Measurements from ENCODE around the gene NR1H3. TPM values are rescaled to one million over a fixed set of nuclear protein-coding genes. Genes with fewer than 3 reads are reported as not detected.

The NR1H3 gene
- total RNA-seq, 3 donors from 2014 or later (not counting 1 experiment from before 2014, with no cell fraction given), result 11.3 to 26.0 (median 13.5) TPM

DNA sequence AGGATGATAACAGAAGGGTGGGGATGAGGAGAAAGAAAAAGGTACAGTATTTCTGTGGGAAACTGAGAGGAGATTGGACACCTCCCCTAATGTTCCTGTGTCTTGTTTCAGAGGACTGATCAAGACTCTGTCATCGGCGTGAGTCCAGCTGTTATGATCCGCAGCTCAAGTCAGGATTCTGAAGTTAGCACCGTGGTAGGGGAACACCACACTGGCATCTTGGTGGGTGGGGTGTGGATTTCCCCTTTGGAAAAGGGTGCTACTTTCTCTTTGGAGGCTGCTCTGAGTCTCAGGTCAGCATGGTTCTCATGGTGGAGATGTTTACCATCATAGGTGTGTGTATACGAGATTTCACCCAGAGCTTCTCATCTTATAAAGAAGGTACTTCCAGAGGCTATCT is 37.6 kb downstream of the NR1H3 start:
- Histone ChIP-seq H3K27me3 (ENCODE audit: control insufficient read depth, insufficient read depth, low read length) (no peaks in the 10 kb centered on the region), H3K4me1 (ENCODE audit: control insufficient read depth, insufficient read depth, low read length) (no peaks in the 10 kb centered on the region), H3K4me3 (ENCODE audit: low read length) (no peak overlapping the region), H3K9me3 (ENCODE audit: control insufficient read depth, insufficient read depth, low read length) (no peaks in the 10 kb centered on the region), H3K36me3 (ENCODE audit: control insufficient read depth, insufficient read depth, low read length) (peaks cover 78% of the 10 kb centered on the region), H3K27ac (ENCODE audit: low read length) (no peak overlapping the region)
- peak overlapping the region in 1 of 2 donors; percentile 10 for H3K27ac Mint-ChIP-seq
- DNase-seq, result no peak
- H3K27me3 Mint-ChIP-seq (ENCODE audit: low read depth in 2 of 2), result no peaks in the 10 kb centered on the region
- H3K4me3 Mint-ChIP-seq, result no peak overlapping the region
- H3K36me3 Mint-ChIP-seq, result peaks cover 34% of the 10 kb centered on the region
- intact Hi-C loops (cut with micrococcal nuclease), result no loop called here
- TF ChIP-seq, protein P1, sequence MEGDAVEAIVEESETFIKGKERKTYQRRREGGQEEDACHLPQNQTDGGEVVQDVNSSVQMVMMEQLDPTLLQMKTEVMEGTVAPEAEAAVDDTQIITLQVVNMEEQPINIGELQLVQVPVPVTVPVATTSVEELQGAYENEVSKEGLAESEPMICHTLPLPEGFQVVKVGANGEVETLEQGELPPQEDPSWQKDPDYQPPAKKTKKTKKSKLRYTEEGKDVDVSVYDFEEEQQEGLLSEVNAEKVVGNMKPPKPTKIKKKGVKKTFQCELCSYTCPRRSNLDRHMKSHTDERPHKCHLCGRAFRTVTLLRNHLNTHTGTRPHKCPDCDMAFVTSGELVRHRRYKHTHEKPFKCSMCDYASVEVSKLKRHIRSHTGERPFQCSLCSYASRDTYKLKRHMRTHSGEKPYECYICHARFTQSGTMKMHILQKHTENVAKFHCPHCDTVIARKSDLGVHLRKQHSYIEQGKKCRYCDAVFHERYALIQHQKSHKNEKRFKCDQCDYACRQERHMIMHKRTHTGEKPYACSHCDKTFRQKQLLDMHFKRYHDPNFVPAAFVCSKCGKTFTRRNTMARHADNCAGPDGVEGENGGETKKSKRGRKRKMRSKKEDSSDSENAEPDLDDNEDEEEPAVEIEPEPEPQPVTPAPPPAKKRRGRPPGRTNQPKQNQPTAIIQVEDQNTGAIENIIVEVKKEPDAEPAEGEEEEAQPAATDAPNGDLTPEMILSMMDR (IDR thresholded peaks at IDR 0.05), result no peak
- peak; percentile 13 to 30 (median 17) for ATAC-seq
- peaks cover 6 to 12% of the 10 kb centered on the region in 2 donors for H3K4me1 Mint-ChIP-seq
- no peaks in the 10 kb centered on the region for H3K9me3 Mint-ChIP-seq
- 90% methylated on average over 4 of the region's 5 CpGs for WGBS (ENCODE audit: insufficient coverage)

- TF ChIP-seq, protein P1 (IDR thresholded peaks at IDR 0.05), result no peak
- no peak overlapping the region for H3K4me3 Mint-ChIP-seq
- H3K4me1 ChIP-seq (ENCODE audit: control insufficient read depth, insufficient read depth, low read length), result no peaks in the 10 kb centered on the region
- intact Hi-C loops (cut with micrococcal nuclease), result no loop called here
- H3K27ac ChIP-seq (ENCODE audit: low read length), result no peak overlapping the region
- WGBS (ENCODE audit: insufficient coverage), result 99% methylated on average over 4 of the region's 4 CpGs
- no peaks in the 10 kb centered on the region for H3K27me3 Mint-ChIP-seq (ENCODE audit: low read depth in 2 of 2)
- H3K4me3 ChIP-seq (ENCODE audit: low read length), result no peak overlapping the region
- peaks cover 74% of the 10 kb centered on the region for H3K36me3 ChIP-seq (ENCODE audit: control insufficient read depth, insufficient read depth, low read length)
- DNase-seq (no peak), ATAC-seq (no peak)
- H3K4me1 Mint-ChIP-seq, result peaks cover 0 to 9% of the 10 kb centered on the region in 2 donors
- peaks cover 34% of the 10 kb centered on the region for H3K36me3 Mint-ChIP-seq
- no peaks in the 10 kb centered on the region for H3K9me3 ChIP-seq (ENCODE audit: control insufficient read depth, insufficient read depth, low read length)
- H3K27ac Mint-ChIP-seq, result no peak overlapping the region
- no peaks in the 10 kb centered on the region for H3K9me3 Mint-ChIP-seq
- no peaks in the 10 kb centered on the region for H3K27me3 ChIP-seq (ENCODE audit: control insufficient read depth, insufficient read depth, low read length)
Measured at GRCh38 chr11:47296045-47296444, 38.2 kb downstream of the NR1H3 start.

DNA sequence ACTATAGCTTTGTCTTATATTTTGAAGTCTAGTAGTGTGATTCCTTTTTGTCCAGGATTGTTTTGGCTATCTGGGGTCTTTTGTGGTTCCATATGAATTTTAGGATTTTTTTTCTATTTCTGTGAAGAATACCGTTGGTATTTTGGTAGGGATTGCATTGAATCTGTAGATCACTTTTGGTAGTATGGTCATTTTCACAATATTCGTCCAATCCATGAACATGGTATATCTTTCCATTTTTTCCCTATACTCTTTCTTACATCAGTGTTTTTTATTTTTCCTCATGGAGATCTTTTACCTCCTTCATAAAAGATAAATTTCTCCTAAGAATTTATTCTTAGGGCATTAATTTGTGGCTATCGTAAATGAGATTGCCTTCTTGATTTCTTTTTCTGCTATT is 41.3 kb downstream of the NR1H3 start:
- intact Hi-C loops (cut with micrococcal nuclease), result no loop called here
- DNase-seq (no peak), ATAC-seq (no peak)
- H3K4me1 ChIP-seq (ENCODE audit: control insufficient read depth, insufficient read depth, low read length), result no peaks in the 10 kb centered on the region
- Mint-ChIP-seq H3K36me3 (peaks cover 43% of the 10 kb centered on the region), H3K4me1 (peaks cover 0 to 16% of the 10 kb centered on the region in 2 donors), H3K27me3 (ENCODE audit: low read depth in 2 of 2) (no peaks in the 10 kb centered on the region), H3K9me3 (peaks cover 5 to 6% of the 10 kb centered on the region in 2 donors), H3K4me3 (no peak overlapping the region), H3K27ac (peak overlapping the region in 1 of 2 donors; percentile 41)
- H3K27ac ChIP-seq (ENCODE audit: low read length), result no peak overlapping the region
- no peaks in the 10 kb centered on the region for H3K9me3 ChIP-seq (ENCODE audit: control insufficient read depth, insufficient read depth, low read length)
- H3K4me3 ChIP-seq (ENCODE audit: low read length), result no peak overlapping the region
- no CpG with 5 or more reads among the region's 3 CpGs for WGBS (ENCODE audit: insufficient coverage)
- peaks cover 71% of the 10 kb centered on the region for H3K36me3 ChIP-seq (ENCODE audit: control insufficient read depth, insufficient read depth, low read length)
- TF ChIP-seq, protein P1 (IDR thresholded peaks at IDR 0.05), result no peak
- no peaks in the 10 kb centered on the region for H3K27me3 ChIP-seq (ENCODE audit: control insufficient read depth, insufficient read depth, low read length)

DNA sequence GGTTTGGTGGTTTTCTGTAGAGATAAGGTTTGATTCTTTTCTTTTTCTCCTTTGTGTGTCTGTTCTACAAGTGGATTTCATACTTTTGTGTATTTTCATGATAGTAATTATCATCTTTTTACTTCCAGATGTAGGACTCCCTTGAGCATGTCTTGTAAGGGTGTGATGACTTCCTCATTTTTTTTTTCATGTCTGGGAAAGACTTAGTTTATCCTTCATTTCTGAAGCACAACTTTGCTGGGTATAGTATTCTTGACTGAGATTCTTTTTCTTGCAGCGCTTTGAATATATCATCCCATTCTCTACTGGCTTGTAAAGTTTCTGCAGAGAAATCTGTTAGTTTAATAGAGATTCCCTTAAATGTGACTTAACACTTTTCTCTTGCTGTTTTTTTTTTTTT is 45.1 kb downstream of the NR1H3 start:
- Histone ChIP-seq H3K9me3 (ENCODE audit: control insufficient read depth, insufficient read depth, low read length) (no peaks in the 10 kb centered on the region), H3K27me3 (ENCODE audit: control insufficient read depth, insufficient read depth, low read length) (no peaks in the 10 kb centered on the region), H3K27ac (ENCODE audit: low read length) (no peak overlapping the region), H3K4me1 (ENCODE audit: control insufficient read depth, insufficient read depth, low read length) (no peaks in the 10 kb centered on the region), H3K4me3 (ENCODE audit: low read length) (no peak overlapping the region), H3K36me3 (ENCODE audit: control insufficient read depth, insufficient read depth, low read length) (peaks cover 76% of the 10 kb centered on the region)
- ATAC-seq (no peak), DNase-seq (no peak)
- H3K4me3 Mint-ChIP-seq, result no peak overlapping the region
- H3K36me3 Mint-ChIP-seq, result peaks cover 52% of the 10 kb centered on the region
- H3K9me3 Mint-ChIP-seq, result peaks cover 5 to 6% of the 10 kb centered on the region in 2 donors
- intact Hi-C loops (cut with micrococcal nuclease), result no loop called here
- TF ChIP-seq, protein P1 (IDR thresholded peaks at IDR 0.05), result no peak
- peaks cover 0 to 23% of the 10 kb centered on the region in 2 donors for H3K4me1 Mint-ChIP-seq
- peak overlapping the region in 1 of 2 donors; percentile 11 for H3K27ac Mint-ChIP-seq
- no CpG with 5 or more reads among the region's 1 CpG for WGBS (ENCODE audit: insufficient coverage)
- H3K27me3 Mint-ChIP-seq (ENCODE audit: low read depth in 2 of 2), result no peaks in the 10 kb centered on the region
